ENCODE data around the gene SCG5.

SCG5 gene

DNA sequence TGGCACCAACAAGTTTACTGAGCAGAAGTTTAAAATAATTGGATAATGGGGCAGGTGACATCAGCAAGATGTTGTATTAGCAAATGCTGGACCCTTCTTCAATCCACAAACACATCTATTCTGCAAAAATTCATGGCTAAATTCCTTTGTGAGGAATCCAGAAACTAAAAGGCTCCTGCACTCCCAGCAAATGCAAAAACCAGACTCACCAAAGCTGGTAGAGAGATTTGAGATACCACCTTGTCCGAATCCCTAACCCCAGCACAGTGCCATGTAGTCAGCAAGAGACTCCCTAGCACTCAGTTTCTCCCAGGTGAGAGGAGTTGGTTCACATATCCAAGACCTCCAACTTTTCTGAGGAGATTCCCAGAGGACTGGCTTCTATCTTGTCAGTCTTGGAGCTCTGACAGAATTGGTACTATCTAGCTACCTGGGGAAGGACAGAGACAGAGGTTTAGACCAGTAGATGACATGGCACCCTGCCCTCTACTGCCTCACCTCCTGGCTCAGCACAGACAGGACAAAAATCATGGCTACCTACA, 98.1 kb downstream of the SCG5 start:
- Histone ChIP-seq H3K4me3 (ENCODE audit: low read length) (no peak overlapping the region), H3K9me3 (ENCODE audit: control insufficient read depth, insufficient read depth, low read length) (no peaks in the 10 kb centered on the region), H3K4me1 (ENCODE audit: control insufficient read depth, insufficient read depth, low read length) (no peaks in the 10 kb centered on the region), H3K36me3 (ENCODE audit: control insufficient read depth, insufficient read depth, low read length) (no peaks in the 10 kb centered on the region), H3K27me3 (ENCODE audit: control insufficient read depth, insufficient read depth, low read length) (no peaks in the 10 kb centered on the region), H3K27ac (ENCODE audit: low read length) (no peak overlapping the region)
- no CpG with 5 or more reads among the region's 1 CpG for WGBS (ENCODE audit: insufficient coverage, insufficient read length)
- DNase-seq (ENCODE audit: low read depth, low spot score): no peak

DNA sequence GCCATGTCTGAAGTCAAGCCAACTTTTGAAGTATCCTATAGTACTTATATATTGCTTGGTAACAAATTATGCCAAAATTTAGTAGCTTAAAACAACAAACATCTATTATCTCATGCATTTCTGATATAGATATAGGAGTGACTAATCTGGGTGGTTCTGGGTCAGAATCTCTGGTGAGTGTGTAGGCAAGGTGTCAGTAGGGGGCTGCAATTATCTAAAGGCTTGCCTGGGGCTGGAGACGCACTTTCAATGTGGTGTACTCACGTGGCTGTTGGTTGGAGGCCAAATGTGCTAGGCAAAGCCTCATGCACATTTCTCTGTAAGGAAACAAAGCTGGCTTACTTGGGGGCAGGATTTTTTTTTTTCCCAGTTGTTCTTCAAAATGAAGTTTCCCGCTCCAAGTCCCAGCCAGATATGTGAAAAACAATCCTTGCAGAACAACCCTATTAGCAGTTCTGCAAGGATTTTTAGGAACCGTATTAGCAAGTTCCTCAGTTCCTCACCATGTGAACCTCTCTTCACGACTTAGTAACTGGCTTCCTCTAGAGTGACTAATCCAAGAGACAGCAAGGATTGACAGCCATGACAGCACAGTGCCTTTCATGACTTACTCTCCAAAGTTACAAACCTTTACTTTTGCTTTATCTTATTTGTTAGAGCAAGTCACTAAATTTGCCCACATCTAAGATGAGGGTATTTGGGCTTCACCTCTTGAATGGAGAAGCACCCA, 102.1 kb downstream of the SCG5 start:
- Histone ChIP-seq H3K36me3 (ENCODE audit: control insufficient read depth, insufficient read depth, low read length) (no peaks in the 10 kb centered on the region), H3K4me1 (ENCODE audit: control insufficient read depth, insufficient read depth, low read length) (no peaks in the 10 kb centered on the region), H3K4me3 (ENCODE audit: low read length) (no peak overlapping the region), H3K27ac (ENCODE audit: low read length) (no peak overlapping the region), H3K9me3 (ENCODE audit: control insufficient read depth, insufficient read depth, low read length) (no peaks in the 10 kb centered on the region), H3K27me3 (ENCODE audit: control insufficient read depth, insufficient read depth, low read length) (no peaks in the 10 kb centered on the region)
- no peak for DNase-seq (ENCODE audit: low read depth, low spot score)
- WGBS (ENCODE audit: insufficient coverage, insufficient read length): no CpG with 5 or more reads among the region's 5 CpGs

GRCh38 chr15:32746116-32746857, 104.8 kb downstream of the SCG5 start:
- no peaks in the 10 kb centered on the region for H3K9me3 ChIP-seq (ENCODE audit: control insufficient read depth, insufficient read depth, low read length)
- no peak overlapping the region for H3K27ac ChIP-seq (ENCODE audit: low read length)
- no CpG with 5 or more reads among the region's 4 CpGs for WGBS (ENCODE audit: insufficient coverage, insufficient read length)
- no peaks in the 10 kb centered on the region for H3K4me1 ChIP-seq (ENCODE audit: control insufficient read depth, insufficient read depth, low read length)
- H3K36me3 ChIP-seq (ENCODE audit: control insufficient read depth, insufficient read depth, low read length): no peaks in the 10 kb centered on the region
- DNase-seq (ENCODE audit: low read depth, low spot score): no peak
- no peak overlapping the region for H3K4me3 ChIP-seq (ENCODE audit: low read length)
- H3K27me3 ChIP-seq (ENCODE audit: control insufficient read depth, insufficient read depth, low read length): no peaks in the 10 kb centered on the region
